Esophagus muscularis mucosa (tissue), 4 donors: ENCODE data around the gene POT1. TPM values are rescaled to one million over a fixed set of nuclear protein-coding genes. Genes with fewer than 3 reads are reported as not detected.

Experiments used
- DNase-seq: peaks from one replicate; pipeline ENCODE4 v3.0.0-alpha.2; 2017; ENCODE audit errors: extremely low spot score
- H3K27ac ChIP-seq, 4 donors: fragments of 200-600 bp; sonication (generic); replicated peaks in 1 of 4; 1 replicate in 3 of 4; 2 replicates in 1 of 4; pipeline ENCODE4 v1.5.1; 2016 to 2019; ENCODE audit warnings: mild to moderate bottlenecking in 1 of 4
- H3K27me3 ChIP-seq, 4 donors: fragments of 200-600 bp; sonication (generic); one replicate each; pipeline versions ENCODE4 v1.5.1 to v1.6.0; 2016 to 2019
- H3K36me3 ChIP-seq, 4 donors: fragments of 200-600 bp; sonication (generic); one replicate each; pipeline ENCODE4 v1.5.1; 2016 to 2019
- H3K4me1 ChIP-seq, 4 donors: fragments of 200-600 bp; sonication (generic); one replicate each; pipeline ENCODE4 v1.5.1; 2016 to 2019
- H3K4me3 ChIP-seq, 4 donors: fragments of 200-600 bp; sonication (generic); 1 replicate in 2 of 4; 2 replicates in 2 of 4; pipeline ENCODE4 v1.5.1; 2016 to 2019; ENCODE audit warnings: mild to moderate bottlenecking in 4 of 4, moderate library complexity in 1 of 4
- H3K9me3 ChIP-seq, 4 donors: fragments of 200-600 bp; sonication (generic); 1 replicate in 3 of 4; 2 replicates in 1 of 4; pipeline ENCODE4 v1.5.1; 2016 to 2019
- CTCF ChIP-seq, 3 experiments: fragments of 200-600 bp in 2 of 3; fragments of 450-650 bp in 1 of 3; sonication (generic) in 2 of 3; IDR thresholded peaks; one replicate each; pipeline ENCODE4 v1.5.1; 2017 to 2019; ENCODE audit warnings: antibody characterized with exemption in 3 of 3, mild to moderate bottlenecking in 2 of 3, moderate library complexity in 1 of 3
- EP300 ChIP-seq: sonication (generic); formaldehyde crosslinking; IDR thresholded peaks from one replicate; pipeline ENCODE4 v1.6.1; 2017; ENCODE audit warnings: antibody characterized with exemption
- POLR2A ChIP-seq: fragments of 450-650 bp; IDR thresholded peaks from one replicate; pipeline ENCODE4 v1.6.1; 2017; ENCODE audit warnings: antibody characterized with exemption, moderate library complexity, mild to moderate bottlenecking, low read depth
- POLR2AphosphoS5 ChIP-seq, 2 donors: sonication (generic); formaldehyde crosslinking; IDR thresholded peaks; one replicate each; pipeline ENCODE4 v1.6.1; 2017; ENCODE audit warnings: antibody characterized with exemption in 2 of 2
- WGBS: methylation state at CpG from one replicate; pipeline ENCODE4 v1.1.5; 2018; 5-methylcytosine and 5-hydroxymethylcytosine counted together
- intact Hi-C: fragments of 100-400 bp; cut with DNase I; formaldehyde crosslinking; loops from one replicate; pipeline ENCODE4 v1.15.1; 2023
- total RNA-seq, 4 donors: library from RNA; depleted of rRNA; stranded (reverse); fragments of >200 nt; gene quantifications; one replicate each; pipeline versions ENCODE4 v1.1.0 to v1.2.1, GENCODE V29; 2016

POT1 gene
- total RNA-seq, 4 donors from 2014 or later: 19.4 to 31.6 (median 20.5) TPM

DNA sequence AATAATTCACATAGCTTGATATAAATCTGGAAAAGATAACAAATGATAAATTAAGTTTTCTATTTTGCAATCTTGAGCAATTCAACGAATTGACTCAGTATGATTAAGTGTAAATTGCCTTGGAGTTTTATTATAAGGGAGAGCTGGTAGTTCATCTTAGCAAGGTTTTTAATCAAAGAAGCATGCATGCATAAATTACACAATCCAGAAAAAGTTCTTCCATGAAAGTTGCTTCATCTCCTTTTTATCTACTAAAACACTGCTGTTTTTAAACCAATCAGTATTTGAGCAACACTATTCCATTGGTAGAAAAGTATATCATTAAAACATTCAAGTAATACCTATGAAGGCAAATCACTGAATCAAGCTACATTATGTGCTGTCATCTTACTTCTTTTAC, 47.6 kb downstream of the POT1 start:
- intact Hi-C loops: no loop called here
- 89% methylated on average over 1 of the region's 1 CpG for whole genome bisulfite sequencing
- no peak for TF ChIP-seq CTCF (IDR thresholded peaks at IDR 0.05)
- TF ChIP-seq POLR2A: no peak
- TF ChIP-seq EP300: no peak
- TF ChIP-seq POLR2AphosphoS5 (IDR thresholded peaks at IDR 0.05): no peak

GRCh38 chr7:124879771-124880170, 49.9 kb downstream of the POT1 start:
- H3K9me3 ChIP-seq: no peaks in the 10 kb centered on the region
- 89% methylated on average over 1 of the region's 1 CpG for WGBS
- no peaks in the 10 kb centered on the region for H3K4me1 ChIP-seq
- H3K4me3 ChIP-seq: no peak overlapping the region
- TF ChIP-seq POLR2A: no peak
- DNase-seq: no peak
- no peak overlapping the region for H3K27ac ChIP-seq
- H3K27me3 ChIP-seq: no peaks in the 10 kb centered on the region
- H3K36me3 ChIP-seq: peaks cover 0 to 8% (median 0%) of the 10 kb centered on the region in 4 donors
- intact Hi-C loops: no loop called here

More for the DNA sequence above, 47.6 kb downstream of the POT1 start:
- H3K4me1 ChIP-seq: no peaks in the 10 kb centered on the region
- no peak overlapping the region for H3K4me3 ChIP-seq
- H3K27ac ChIP-seq: no peak overlapping the region
- no peaks in the 10 kb centered on the region for H3K9me3 ChIP-seq
- no peak for DNase-seq
- H3K27me3 ChIP-seq: no peaks in the 10 kb centered on the region
- H3K36me3 ChIP-seq: peaks cover 0 to 8% (median 0%) of the 10 kb centered on the region in 4 donors

DNA sequence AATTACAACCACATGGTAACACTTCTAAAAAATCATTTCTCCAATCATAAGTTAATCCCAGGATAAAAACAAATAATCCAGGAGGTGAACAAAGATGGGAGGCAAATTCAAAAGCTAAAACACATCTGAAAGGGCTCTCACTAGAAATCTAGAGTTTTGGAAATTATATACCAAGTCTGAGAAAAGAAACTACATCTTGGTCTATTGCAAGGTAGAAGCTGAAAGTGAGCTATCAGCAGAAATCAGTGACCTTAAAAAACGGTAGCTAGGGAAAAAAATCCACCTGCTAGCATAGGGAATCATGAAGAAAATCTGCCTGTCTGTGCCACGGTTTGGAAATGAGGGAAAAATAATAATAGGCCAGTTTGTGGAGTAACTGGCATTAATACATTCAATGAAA, 50.5 kb downstream of the POT1 start:
- Histone ChIP-seq H3K27ac (no peak overlapping the region), H3K4me3 (no peak overlapping the region), H3K27me3 (no peaks in the 10 kb centered on the region), H3K4me1 (no peaks in the 10 kb centered on the region), H3K9me3 (no peaks in the 10 kb centered on the region), H3K36me3 (peaks cover 0 to 8% (median 0%) of the 10 kb centered on the region in 4 donors)
- intact Hi-C loops: no loop called here
- 92% methylated on average over 2 of the region's 2 CpGs for WGBS
- TF ChIP-seq POLR2A (no peak), POLR2AphosphoS5 (IDR thresholded peaks at IDR 0.05) (no peak), EP300 (no peak), CTCF (IDR thresholded peaks at IDR 0.05) (no peak)
- no peak for DNase-seq

DNA sequence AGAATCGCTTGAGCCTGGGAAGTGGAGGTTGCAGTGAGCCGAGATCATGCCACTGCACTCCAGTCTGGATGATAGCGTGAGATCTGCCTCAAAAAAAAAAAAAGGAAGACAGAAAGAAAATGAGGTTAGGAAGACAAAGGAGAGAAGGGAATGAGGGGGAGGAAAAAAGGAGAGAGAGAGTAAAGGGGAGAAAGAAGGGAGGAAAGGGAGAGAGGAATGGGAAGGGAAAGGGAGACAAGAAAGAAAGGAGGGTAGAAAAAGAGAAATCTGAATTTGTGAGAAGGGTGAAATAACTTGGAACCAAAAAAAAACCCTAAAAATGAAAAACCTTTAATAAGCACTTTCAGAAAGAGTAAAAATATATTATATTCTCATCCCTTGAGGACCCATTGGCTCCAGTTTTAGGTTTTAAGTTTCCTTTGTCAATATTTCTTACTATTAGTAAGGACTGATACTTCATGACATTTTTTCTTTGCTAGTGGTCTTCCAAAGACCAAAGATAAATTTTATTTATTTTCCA, 54.9 kb downstream of the POT1 start:
- intact Hi-C loops: no loop called here
- Histone ChIP-seq H3K27me3 (no peaks in the 10 kb centered on the region), H3K4me3 (no peak overlapping the region), H3K27ac (no peak overlapping the region), H3K9me3 (no peaks in the 10 kb centered on the region), H3K36me3 (peaks cover 0 to 6% (median 0%) of the 10 kb centered on the region in 4 donors), H3K4me1 (no peaks in the 10 kb centered on the region)
- no peak for TF ChIP-seq POLR2AphosphoS5 (IDR thresholded peaks at IDR 0.05)
- TF ChIP-seq EP300: no peak
- TF ChIP-seq POLR2A: no peak
- TF ChIP-seq CTCF (IDR thresholded peaks at IDR 0.05): no peak
- no peak for DNase-seq
- WGBS: 100% methylated on average over 3 of the region's 3 CpGs

DNA sequence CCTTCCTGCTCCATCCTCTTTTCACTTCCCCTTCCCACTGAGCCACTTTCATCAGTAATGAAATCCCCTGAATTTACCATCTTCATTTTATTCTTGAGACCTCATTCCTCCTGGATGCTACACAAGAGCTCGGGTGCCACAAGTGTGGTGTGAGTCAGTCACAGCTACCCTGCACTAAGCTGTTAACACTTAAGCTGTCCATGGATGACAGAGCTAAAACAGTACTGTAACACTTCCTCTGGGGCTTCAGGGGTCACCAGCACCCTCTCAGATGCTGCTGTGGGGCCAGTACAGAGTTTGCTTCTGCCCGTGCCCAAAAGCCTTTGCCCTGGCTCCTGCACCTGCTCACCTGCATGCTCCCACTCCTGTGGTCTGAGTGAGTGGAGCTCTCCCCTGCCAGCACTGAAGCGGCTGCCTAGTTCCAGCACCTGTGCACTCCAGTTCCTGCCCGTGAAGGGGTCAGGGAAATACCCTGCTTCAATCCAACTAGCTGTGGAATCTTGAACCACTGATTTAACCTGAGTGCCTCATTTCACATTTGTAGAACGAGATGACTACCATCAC, 71.9 kb downstream of the POT1 start:
- intact Hi-C loops: no loop called here
- H3K4me1 ChIP-seq: no peaks in the 10 kb centered on the region
- 78% methylated on average over 5 of the region's 5 CpGs for WGBS
- TF ChIP-seq EP300 (no peak), CTCF (IDR thresholded peaks at IDR 0.05) (no peak), POLR2AphosphoS5 (IDR thresholded peaks at IDR 0.05) (no peak), POLR2A (no peak)
- H3K27me3 ChIP-seq: no peaks in the 10 kb centered on the region
- H3K27ac ChIP-seq: no peak overlapping the region
- H3K4me3 ChIP-seq: no peak overlapping the region
- H3K36me3 ChIP-seq: peaks cover 0 to 35% (median 22%) of the 10 kb centered on the region in 4 donors
- H3K9me3 ChIP-seq: no peaks in the 10 kb centered on the region
- no peak for DNase-seq
